A549 (cell line): Measurements from ENCODE around the gene WLS. TPM values are rescaled to one million over a fixed set of nuclear protein-coding genes. Genes with fewer than 3 reads are reported as not detected.

Source experiments
- ATAC-seq, 2 experiments: fragments of 200-7000 bp in 1 of 2; fragments of >200 bp in 1 of 2; cut with Nextera tagmentation in 1 of 2; cut with Tn5 transposase in 1 of 2; 3 replicates each; pipeline versions ENCODE4 v1.8.0 to v1.9.1; 2018 to 2020; ENCODE audit warnings: mild to moderate bottlenecking in 1 of 2, moderate library complexity in 1 of 2
- CTCF ChIA-PET: fragments of 300-600 bp; sonication (Branson Sonifier 250); formaldehyde crosslinking; extraction: SDS; loops from one replicate; lab custom pipeline; 2021; ENCODE audit warnings: antibody characterized with exemption, inconsistent platforms; lab: Yijun Ruan, JAX
- POLR2A ChIA-PET: fragments of 350-600 bp; formaldehyde crosslinking; extraction: SDS; loops from one replicate; lab custom pipeline; 2021; ENCODE audit warnings: antibody characterized with exemption, inconsistent platforms; lab: Yijun Ruan, JAX
- DNase-seq, 2 experiments: peaks; one replicate each; pipeline versions ENCODE4 v3.0.0 to v3.0.0-alpha.2; 2011 to 2016; ENCODE audit warnings: low read depth in 1 of 2, low spot score in 1 of 2
- FAIRE-seq: peaks from 2 replicates; lab custom pipeline; 2011; peaks lifted over from hg19 to GRCh38; lab: Jason Lieb, UNC
- H3K27ac ChIP-seq, 2 experiments: fragments of >200 bp; sonication (Bioruptor Twin); formaldehyde crosslinking; 3 replicates each; pipeline ENCODE4 v1.5.1; 2016 to 2017
- H3K4me1 ChIP-seq: fragments of >200 bp; sonication (Bioruptor Twin); formaldehyde crosslinking; 3 replicates; pipeline ENCODE4 v1.6.1; 2016
- H3K4me2 ChIP-seq: fragments of >200 bp; sonication (Bioruptor Twin); formaldehyde crosslinking; 3 replicates; pipeline ENCODE4 v1.6.1; 2016
- H3K4me3 ChIP-seq: fragments of >200 bp; sonication (Bioruptor Twin); formaldehyde crosslinking; 3 replicates; pipeline ENCODE4 v1.5.1; 2016
- H3K9me3 ChIP-seq: fragments of >200 bp; sonication (Bioruptor Twin); formaldehyde crosslinking; 3 replicates; pipeline ENCODE4 v1.6.1; 2016
- CHD4 ChIP-seq: fragments of 200-600 bp; sonication (generic); IDR thresholded peaks from 2 replicates; pipeline ENCODE4 v1.6.1; 2016; ENCODE audit warnings: antibody characterized with exemption, mild to moderate bottlenecking, borderline replicate concordance
- FOSB ChIP-seq: fragments of 250-450 bp; sonication (Bioruptor Pico); IDR thresholded peaks from 2 replicates; pipeline ENCODE4 v1.5.0; 2020; ENCODE audit warnings: mild to moderate bottlenecking, moderate library complexity
- HDAC2 ChIP-seq: fragments of 200-600 bp; sonication (generic); IDR thresholded peaks from 2 replicates; pipeline ENCODE4 v1.6.1; 2016
- HEYL ChIP-seq: fragments of 250-450 bp; sonication (Bioruptor Pico); IDR thresholded peaks from 2 replicates; pipeline ENCODE4 v1.8.0; 2021; ENCODE audit warnings: mild to moderate bottlenecking, moderate library complexity
- HOXB13 ChIP-seq: fragments of 250-450 bp; sonication (Bioruptor Pico); IDR thresholded peaks from 2 replicates; pipeline ENCODE4 v1.5.0; 2020; ENCODE audit warnings: low read depth, mild to moderate bottlenecking, moderate library complexity
- HOXB5 ChIP-seq: fragments of 250-450 bp; sonication (Bioruptor Pico); IDR thresholded peaks from 2 replicates; pipeline ENCODE4 v1.5.0; 2020; ENCODE audit warnings: mild to moderate bottlenecking, moderate library complexity
- KDM5A ChIP-seq: fragments of 200-600 bp; sonication (generic); IDR thresholded peaks from 2 replicates; pipeline ENCODE4 v1.6.1; 2016; ENCODE audit warnings: antibody characterized with exemption, mild to moderate bottlenecking
- MAFK ChIP-seq: fragments of 450-650 bp; IDR thresholded peaks from 2 replicates; pipeline ENCODE4 v1.6.1; 2014; ENCODE audit not compliant: partially characterized antibody
- MAZ ChIP-seq: fragments of 150-350 bp; IDR thresholded peaks from 2 replicates; pipeline ENCODE4 v1.6.1; 2014; ENCODE audit warnings: antibody characterized with exemption, low read depth, low read length, borderline replicate concordance
- MYC ChIP-seq: IDR thresholded peaks from 2 replicates; pipeline ENCODE4 v1.6.1; 2012; ENCODE audit warnings: mild to moderate bottlenecking, inconsistent platforms, low read length, improper control_type of control experiment, borderline replicate concordance
- NFE2L2 ChIP-seq: fragments of 150-350 bp; conservative IDR thresholded peaks from 2 replicates; pipeline ENCODE4 v1.6.1; 2014; ENCODE audit warnings: low read length
- NR3C1 ChIP-seq: fragments of >200 bp; sonication (Bioruptor Twin); formaldehyde crosslinking; IDR thresholded peaks from 3 replicates; pipeline ENCODE4 v1.6.1; 2017
- POLR2A ChIP-seq: IDR thresholded peaks from 2 replicates; pipeline ENCODE4 v1.6.1; 2012; ENCODE audit warnings: mild to moderate bottlenecking, low read length
- POLR2AphosphoS2 ChIP-seq: conservative IDR thresholded peaks from 2 replicates; pipeline ENCODE4 v1.6.1; 2012; ENCODE audit warnings: low read length, improper control_type of control experiment, inconsistent platforms
- RARB ChIP-seq: fragments of 250-450 bp; sonication (Bioruptor Pico); IDR thresholded peaks from 2 replicates; pipeline ENCODE4 v1.8.0; 2021; ENCODE audit warnings: mild to moderate bottlenecking, moderate library complexity
- RFX5 ChIP-seq: fragments of 450-650 bp; IDR thresholded peaks from 2 replicates; pipeline ENCODE4 v1.7.1; 2014; ENCODE audit warnings: antibody characterized with exemption, mild to moderate bottlenecking, moderate library complexity
- RNF2 ChIP-seq: fragments of 200-600 bp; sonication (generic); IDR thresholded peaks from 2 replicates; pipeline ENCODE4 v1.6.1; 2016; ENCODE audit warnings: low read depth, mild to moderate bottlenecking, antibody characterized with exemption, moderate library complexity, borderline replicate concordance
- SMC3 ChIP-seq: fragments of >200 bp; sonication (Bioruptor Twin); formaldehyde crosslinking; IDR thresholded peaks from 3 replicates; pipeline ENCODE4 v1.6.1; 2018; ENCODE audit warnings: inconsistent platforms
- TP53 ChIP-seq: fragments of 250-450 bp; sonication (Bioruptor Pico); IDR thresholded peaks from 2 replicates; pipeline ENCODE4 v1.5.0; 2021; ENCODE audit warnings: mild to moderate bottlenecking, moderate library complexity
- ZFP36 ChIP-seq: fragments of 450-650 bp; IDR thresholded peaks from 2 replicates; pipeline ENCODE4 v1.6.1; 2014; ENCODE audit warnings: borderline replicate concordance; ENCODE audit not compliant: partially characterized antibody
- ZNF302 ChIP-seq: fragments of 250-450 bp; sonication (Bioruptor Pico); IDR thresholded peaks from 2 replicates; pipeline ENCODE4 v1.9.0; 2021; ENCODE audit warnings: inconsistent platforms, mild to moderate bottlenecking, moderate library complexity
- ZSCAN20 ChIP-seq: fragments of 250-450 bp; sonication (Bioruptor Pico); IDR thresholded peaks from 2 replicates; pipeline ENCODE4 v1.8.0; 2022; ENCODE audit warnings: mild to moderate bottlenecking, moderate library complexity
- WGBS: methylation state at CpG from one replicate; pipeline ENCODE4 v1.1.6; 2017; ENCODE audit errors: missing lambda C conversion rate; 5-methylcytosine and 5-hydroxymethylcytosine counted together
- polyA plus RNA-seq, 4 experiments: library from polyadenylated mRNA; depleted of rRNA in 3 of 4; stranded (reverse); fragments of >200 nt; fragmentation: RNase III in 1 of 4; extraction: RNeasy Plus Mini Kit Qiagen cat#74134 plus additional on column Dnase treatment in 1 of 4; gene quantifications; 2 replicates in 3 of 4; 3 replicates in 1 of 4; pipeline ENCODE4 v1.2.3, GENCODE V29; 2011 to 2017
- TF ChIP-seq, protein P1 (sequence below): fragments of 150-350 bp; IDR thresholded peaks from 2 replicates; pipeline ENCODE4 v1.6.1; 2014; ENCODE audit warnings: low read depth, mild to moderate bottlenecking, low read length

Gene WLS
- polyA plus RNA-seq, 2 of the 4 experiments (the other 2 are of a cell fraction): 6.6 to 12.1 TPM

DNA sequence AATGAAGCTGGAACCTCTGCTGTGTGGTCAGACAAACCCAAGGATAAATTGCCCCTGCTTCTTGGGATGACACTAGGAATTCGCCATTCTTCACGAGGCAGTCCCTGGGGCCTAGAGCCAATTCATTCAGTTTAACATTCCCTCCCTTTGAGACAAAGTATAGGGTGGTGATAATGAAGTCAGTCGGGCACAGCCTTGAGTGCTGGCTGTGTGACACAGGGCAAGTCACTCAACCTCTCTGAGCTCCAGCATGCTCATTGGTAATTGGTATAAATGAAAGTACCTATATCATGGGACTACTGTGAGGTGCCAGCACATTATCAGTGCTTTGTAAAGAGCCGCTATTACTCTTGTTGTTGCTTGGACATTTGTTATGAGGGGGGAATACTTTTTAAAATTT is 117.0 kb downstream of the WLS start:
- peaks cover 31% of the 10 kb centered on the region for H3K4me1 ChIP-seq
- ChIA-PET POLR2A (no interaction called here), CTCF (interaction anchor here (0.6 to 11.7 kb wide), 14 partner anchors 8 to 1623 kb away, joined by 3 to 191 read pairs (median 11); no protein-coding TSS in a partner anchor)
- DNase-seq (no peak), ATAC-seq (no peak), FAIRE-seq (no peak)
- H3K9me3 ChIP-seq: no peaks in the 10 kb centered on the region
- no peak for TF ChIP-seq TP53 (CRISPR knock-in tag)
- no peak for TF ChIP-seq HOXB5 (CRISPR knock-in tag)
- no peak for TF ChIP-seq ZSCAN20 (CRISPR knock-in tag)
- TF ChIP-seq MAFK: no peak
- no peak for TF ChIP-seq ZNF302 (CRISPR knock-in tag)
- TF ChIP-seq POLR2AphosphoS2: no peak
- no peak for TF ChIP-seq NFE2L2
- TF ChIP-seq NR3C1: no peak
- no peak overlapping the region for H3K4me2 ChIP-seq
- H3K27ac ChIP-seq: peak overlapping the region in 1 of 2 experiments; percentile 57; a peak in 3 of 6 replicates
- H3K4me3 ChIP-seq: no peak overlapping the region
- 68% methylated on average over 3 of the region's 4 CpGs for WGBS

DNA sequence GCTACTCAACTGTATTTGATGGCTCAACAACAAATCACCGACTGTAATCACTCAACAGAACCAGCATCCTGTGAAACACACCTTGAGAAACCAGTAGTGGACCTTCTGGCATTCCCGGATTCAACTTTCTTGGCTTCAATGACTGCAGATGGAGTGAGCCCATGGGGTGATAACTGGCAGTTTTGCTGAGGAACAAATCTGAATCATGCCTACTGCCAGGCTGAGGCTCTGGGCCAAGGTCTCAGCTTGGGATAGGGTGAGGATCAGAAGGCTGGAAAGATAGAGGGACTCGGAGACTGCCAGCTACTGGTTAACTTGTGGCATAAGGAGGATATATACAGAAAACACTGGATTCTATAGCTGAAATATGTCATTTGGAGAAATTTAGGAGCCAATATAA is 118.4 kb downstream of the WLS start:
- TF ChIP-seq POLR2A (no peak), KDM5A (no peak), MYC (no peak), HEYL (no peak), HDAC2 (no peak), ZFP36 (no peak), RNF2 (no peak), RARB (CRISPR knock-in tag) (no peak), RFX5 (no peak), FOSB (no peak), HOXB13 (no peak), HOXB5 (CRISPR knock-in tag) (no peak), CHD4 (no peak), SMC3 (no peak)
- TF ChIP-seq, protein P1, sequence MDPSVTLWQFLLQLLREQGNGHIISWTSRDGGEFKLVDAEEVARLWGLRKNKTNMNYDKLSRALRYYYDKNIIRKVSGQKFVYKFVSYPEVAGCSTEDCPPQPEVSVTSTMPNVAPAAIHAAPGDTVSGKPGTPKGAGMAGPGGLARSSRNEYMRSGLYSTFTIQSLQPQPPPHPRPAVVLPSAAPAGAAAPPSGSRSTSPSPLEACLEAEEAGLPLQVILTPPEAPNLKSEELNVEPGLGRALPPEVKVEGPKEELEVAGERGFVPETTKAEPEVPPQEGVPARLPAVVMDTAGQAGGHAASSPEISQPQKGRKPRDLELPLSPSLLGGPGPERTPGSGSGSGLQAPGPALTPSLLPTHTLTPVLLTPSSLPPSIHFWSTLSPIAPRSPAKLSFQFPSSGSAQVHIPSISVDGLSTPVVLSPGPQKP: no peak
- POLR2A ChIA-PET: no interaction called here
- Histone ChIP-seq H3K27ac (peak overlapping the region in 1 of 2 experiments; percentile 87; a peak in 3 of 6 replicates), H3K4me3 (no peak overlapping the region), H3K4me2 (no peak overlapping the region), H3K9me3 (no peaks in the 10 kb centered on the region), H3K4me1 (peaks cover 31% of the 10 kb centered on the region)
- CTCF ChIA-PET: interaction anchor here (1.3 to 11.7 kb wide), 5 partner anchors 24 to 353 kb away, joined by 4 to 191 read pairs (median 7); no protein-coding TSS in a partner anchor
- no peak for ATAC-seq
- DNase-seq: no peak
- no peak for FAIRE-seq
- WGBS: 73% methylated on average over 3 of the region's 3 CpGs

DNA sequence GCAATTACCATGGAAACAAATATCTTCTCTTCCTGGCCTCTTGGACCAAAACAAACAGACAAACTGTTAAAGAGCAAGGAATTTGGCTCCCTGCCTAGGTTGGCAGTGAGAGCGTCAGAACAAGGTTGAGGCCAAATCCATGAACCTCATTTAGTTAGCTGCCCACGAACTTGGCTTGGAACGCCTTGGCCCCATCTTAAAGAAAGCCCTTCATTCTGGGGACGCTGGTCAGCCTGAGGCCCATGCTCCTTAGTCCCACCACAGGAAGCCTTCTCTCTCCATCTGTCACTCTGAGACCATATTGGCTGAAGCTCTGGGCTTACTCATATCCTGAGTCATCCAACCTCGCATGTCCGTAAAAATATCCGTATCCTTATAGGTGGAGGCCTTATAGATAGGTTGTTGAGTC is 119.5 kb downstream of the WLS start:
- 21% methylated on average over 7 of the region's 7 CpGs for WGBS
- TF ChIP-seq MAZ: no peak
- TF ChIP-seq, all 56 proteins: peak for 0
- POLR2A ChIA-PET: no interaction called here
- Histone ChIP-seq H3K9me3 (no peaks in the 10 kb centered on the region), H3K4me2 (0 out of 3 replicates have a peak overlapping the region, but pooled peaks have one; percentile 32), H3K4me1 (peaks cover 31% of the 10 kb centered on the region), H3K4me3 (no peak overlapping the region), H3K27ac (peak overlapping the region in 1 of 2 experiments; percentile 87; a peak in 3 of 6 replicates)
- FAIRE-seq (no peak), ATAC-seq (peak; percentile 55 to 72; a peak in 5 of 6 replicates), DNase-seq (peak; percentile 26 to 55)
- CTCF ChIA-PET: interaction anchor here (0.8 to 11.7 kb wide), 6 partner anchors 116 to 347 kb away, joined by 3 to 191 read pairs (median 5); no protein-coding TSS in a partner anchor
